ENCODE data around the gene NOTCH1. TPM values are rescaled to one million over a fixed set of nuclear protein-coding genes. Genes with fewer than 3 reads are reported as not detected.

Gene NOTCH1
- total and polyA plus RNA-seq, 2 experiments from 2014 or later, result 7.1 to 20.9 TPM

- Histone ChIP-seq H3K27ac (no peak overlapping the region), H3K4me1 (ENCODE audit: low read depth) (no peaks in the 10 kb centered on the region), H3K27me3 (no peaks in the 10 kb centered on the region), H3K4me3 (no peak overlapping the region), H3K36me3 (no peaks in the 10 kb centered on the region), H3K9me3 (ENCODE audit: low read depth) (no peaks in the 10 kb centered on the region)
- no peak for DNase-seq (ENCODE audit: low read depth in 1 of 2, low spot score in 1 of 2)
- no peak for TF ChIP-seq CTCF (IDR thresholded peaks at IDR 0.05; ENCODE audit: low read depth, low read length)
These were observed 13.7 kb downstream of the NOTCH1 start for GRCh38 chr9:136531904-136532798.

GRCh38 chr9:136531186-136531903 is 14.5 kb downstream of the NOTCH1 start:
- TF ChIP-seq CTCF (IDR thresholded peaks at IDR 0.05; ENCODE audit: low read depth, low read length), result no peak
- no peak for DNase-seq (ENCODE audit: low read depth in 1 of 2, low spot score in 1 of 2)
- Histone ChIP-seq H3K4me3 (no peak overlapping the region), H3K9me3 (ENCODE audit: low read depth) (no peaks in the 10 kb centered on the region), H3K27me3 (no peaks in the 10 kb centered on the region), H3K36me3 (no peaks in the 10 kb centered on the region), H3K27ac (no peak overlapping the region), H3K4me1 (ENCODE audit: low read depth) (no peaks in the 10 kb centered on the region)

GRCh38 chr9:136530461-136531089 is 15.3 kb downstream of the NOTCH1 start:
- H3K4me1 ChIP-seq (ENCODE audit: low read depth), result no peaks in the 10 kb centered on the region
- TF ChIP-seq CTCF (IDR thresholded peaks at IDR 0.05; ENCODE audit: low read depth, low read length), result no peak
- no peak for DNase-seq (ENCODE audit: low read depth in 1 of 2, low spot score in 1 of 2)
- H3K9me3 ChIP-seq (ENCODE audit: low read depth), result no peaks in the 10 kb centered on the region
- H3K4me3 ChIP-seq, result no peak overlapping the region
- no peak overlapping the region for H3K27ac ChIP-seq
- H3K27me3 ChIP-seq, result no peaks in the 10 kb centered on the region
- H3K36me3 ChIP-seq, result no peaks in the 10 kb centered on the region

GRCh38 chr9:136529516-136530460 is 16.1 kb downstream of the NOTCH1 start:
- Histone ChIP-seq H3K9me3 (ENCODE audit: low read depth) (no peaks in the 10 kb centered on the region), H3K27me3 (no peaks in the 10 kb centered on the region), H3K36me3 (no peaks in the 10 kb centered on the region), H3K4me3 (no peak overlapping the region), H3K4me1 (ENCODE audit: low read depth) (no peaks in the 10 kb centered on the region), H3K27ac (no peak overlapping the region)
- DNase-seq (ENCODE audit: low read depth in 1 of 2, low spot score in 1 of 2), result no peak
- TF ChIP-seq CTCF (IDR thresholded peaks at IDR 0.05; ENCODE audit: low read depth, low read length), result no peak
